ENCODE results near the gene NCKAP5. TPM values are rescaled to one million over a fixed set of nuclear protein-coding genes. Genes with fewer than 3 reads are reported as not detected.

The NCKAP5 gene
- polyA plus RNA-seq, 3 donors = not detected

DNA sequence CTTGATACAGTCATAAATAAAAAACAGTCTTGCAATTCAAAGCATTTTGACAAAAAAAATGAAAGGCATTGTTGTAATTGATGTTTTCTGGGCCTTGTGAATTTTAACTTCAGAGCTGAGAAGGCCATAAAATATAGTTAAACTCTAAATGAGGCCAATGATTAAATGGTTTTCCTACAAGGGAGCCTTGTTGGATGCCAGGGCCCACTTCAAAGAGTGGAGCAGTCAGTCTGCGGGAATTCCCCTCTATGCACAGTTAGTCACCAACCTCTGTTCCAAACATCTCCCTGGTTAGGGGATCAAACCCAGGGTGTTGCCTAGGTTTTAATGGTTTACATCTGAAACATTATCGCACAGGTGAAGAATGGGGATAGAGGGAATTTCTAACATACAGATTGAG is 143.4 kb downstream of the NCKAP5 start:
- no peak overlapping the region for H3K4me3 ChIP-seq (replicated peaks in 1 of 3; ENCODE audit: low read depth in 2 of 3, low read length in 3 of 3)
- Mint-ChIP-seq H3K27ac (no peak overlapping the region), H3K27me3 (ENCODE audit: low read depth in 3 of 3) (peaks cover 0 to 1% (median 0%) of the 10 kb centered on the region in 3 donors), H3K4me1 (no peaks in the 10 kb centered on the region), H3K4me3 (no peak overlapping the region), H3K9me3 (peaks cover 0 to 2% (median 0%) of the 10 kb centered on the region in 7 donors), H3K36me3 (no peaks in the 10 kb centered on the region)
- H3K79me2 ChIP-seq (ENCODE audit: insufficient read depth, low read length) = no peaks in the 10 kb centered on the region
- no CpG with 5 or more reads among the region's 2 CpGs for WGBS (ENCODE audit: insufficient coverage)
- intact Hi-C loops (cut with micrococcal nuclease) = no loop called here
- no peaks in the 10 kb centered on the region for H3K4me1 ChIP-seq (ENCODE audit: control insufficient read depth in 1 of 2, insufficient read depth in 2 of 2, low read length in 2 of 2)
- no peak overlapping the region for H3K9ac ChIP-seq (ENCODE audit: insufficient read depth, low read length, poor library complexity, severe bottlenecking)
- TF ChIP-seq, protein P1, sequence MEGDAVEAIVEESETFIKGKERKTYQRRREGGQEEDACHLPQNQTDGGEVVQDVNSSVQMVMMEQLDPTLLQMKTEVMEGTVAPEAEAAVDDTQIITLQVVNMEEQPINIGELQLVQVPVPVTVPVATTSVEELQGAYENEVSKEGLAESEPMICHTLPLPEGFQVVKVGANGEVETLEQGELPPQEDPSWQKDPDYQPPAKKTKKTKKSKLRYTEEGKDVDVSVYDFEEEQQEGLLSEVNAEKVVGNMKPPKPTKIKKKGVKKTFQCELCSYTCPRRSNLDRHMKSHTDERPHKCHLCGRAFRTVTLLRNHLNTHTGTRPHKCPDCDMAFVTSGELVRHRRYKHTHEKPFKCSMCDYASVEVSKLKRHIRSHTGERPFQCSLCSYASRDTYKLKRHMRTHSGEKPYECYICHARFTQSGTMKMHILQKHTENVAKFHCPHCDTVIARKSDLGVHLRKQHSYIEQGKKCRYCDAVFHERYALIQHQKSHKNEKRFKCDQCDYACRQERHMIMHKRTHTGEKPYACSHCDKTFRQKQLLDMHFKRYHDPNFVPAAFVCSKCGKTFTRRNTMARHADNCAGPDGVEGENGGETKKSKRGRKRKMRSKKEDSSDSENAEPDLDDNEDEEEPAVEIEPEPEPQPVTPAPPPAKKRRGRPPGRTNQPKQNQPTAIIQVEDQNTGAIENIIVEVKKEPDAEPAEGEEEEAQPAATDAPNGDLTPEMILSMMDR (IDR thresholded peaks at IDR 0.05) = no peak
- no peak overlapping the region for H3K4me2 ChIP-seq (replicated peaks; ENCODE audit: extremely low read depth, low read length, poor library complexity, severe bottlenecking)
- no peaks in the 10 kb centered on the region for H3K36me3 ChIP-seq (replicated peaks in 1 of 2; ENCODE audit: control insufficient read depth in 1 of 2, insufficient read depth in 2 of 2, low read length in 2 of 2)
- no peak for DNase-seq
- H3K27ac ChIP-seq (ENCODE audit: low read depth in 1 of 2, low read length in 2 of 2) = no peak overlapping the region
- no peaks in the 10 kb centered on the region for H3K9me3 ChIP-seq (replicated peaks in 1 of 2; ENCODE audit: control insufficient read depth in 1 of 2, insufficient read depth in 1 of 2, low read length in 2 of 2)
- H4K20me1 ChIP-seq (ENCODE audit: insufficient read depth, low read length) = no peaks in the 10 kb centered on the region
- no peak overlapping the region for H2AFZ ChIP-seq (ENCODE audit: insufficient read depth, low read depth, low read length, poor library complexity, severe bottlenecking)
- H3K27me3 ChIP-seq (ENCODE audit: control insufficient read depth in 2 of 2, insufficient read depth in 2 of 2, low read length in 2 of 2) = no peaks in the 10 kb centered on the region

DNA sequence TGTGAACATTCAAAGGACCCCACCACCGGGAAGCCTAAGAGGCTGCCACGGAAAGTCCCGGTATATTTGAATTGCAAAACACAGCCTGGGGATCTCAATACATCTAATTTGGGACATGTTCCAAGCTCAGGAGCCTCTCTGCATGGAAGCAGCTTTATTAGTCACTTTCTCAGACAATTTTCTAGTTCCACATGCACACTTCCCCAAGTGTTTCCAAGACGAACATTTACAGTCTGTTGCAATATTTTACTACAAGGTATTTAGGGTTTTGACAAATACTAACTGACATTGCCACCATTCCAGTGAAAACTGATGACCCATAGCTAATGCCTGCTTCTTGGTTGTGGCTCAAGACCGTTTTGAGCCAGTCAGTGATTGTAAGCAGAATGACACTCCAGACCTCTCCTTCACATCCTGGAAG is 145.3 kb downstream of the NCKAP5 start:
- Histone ChIP-seq H3K9me3 (replicated peaks in 1 of 2; ENCODE audit: control insufficient read depth in 1 of 2, insufficient read depth in 1 of 2, low read length in 2 of 2) (no peaks in the 10 kb centered on the region), H3K4me3 (replicated peaks in 1 of 3; ENCODE audit: low read depth in 2 of 3, low read length in 3 of 3) (no peak overlapping the region), H2AFZ (ENCODE audit: insufficient read depth, low read depth, low read length, poor library complexity, severe bottlenecking) (no peak overlapping the region), H3K36me3 (replicated peaks in 1 of 2; ENCODE audit: control insufficient read depth in 1 of 2, insufficient read depth in 2 of 2, low read length in 2 of 2) (no peaks in the 10 kb centered on the region), H4K20me1 (ENCODE audit: insufficient read depth, low read length) (no peaks in the 10 kb centered on the region), H3K4me2 (replicated peaks; ENCODE audit: extremely low read depth, low read length, poor library complexity, severe bottlenecking) (no peak overlapping the region), H3K9ac (ENCODE audit: insufficient read depth, low read length, poor library complexity, severe bottlenecking) (no peak overlapping the region), H3K27me3 (ENCODE audit: control insufficient read depth in 2 of 2, insufficient read depth in 2 of 2, low read length in 2 of 2) (no peaks in the 10 kb centered on the region), H3K27ac (ENCODE audit: low read depth in 1 of 2, low read length in 2 of 2) (no peak overlapping the region), H3K79me2 (ENCODE audit: insufficient read depth, low read length) (no peaks in the 10 kb centered on the region), H3K4me1 (ENCODE audit: control insufficient read depth in 1 of 2, insufficient read depth in 2 of 2, low read length in 2 of 2) (no peaks in the 10 kb centered on the region)
- Mint-ChIP-seq H3K36me3 (no peaks in the 10 kb centered on the region), H3K4me1 (no peaks in the 10 kb centered on the region), H3K27ac (no peak overlapping the region), H3K9me3 (peaks cover 0 to 1% (median 0%) of the 10 kb centered on the region in 7 donors), H3K27me3 (ENCODE audit: low read depth in 3 of 3) (peaks cover 0 to 1% (median 0%) of the 10 kb centered on the region in 3 donors), H3K4me3 (no peak overlapping the region)
- TF ChIP-seq, protein P1 (IDR thresholded peaks at IDR 0.05) = no peak
- 22% methylated on average over 4 of the region's 5 CpGs for WGBS (ENCODE audit: insufficient coverage)
- intact Hi-C loops (cut with micrococcal nuclease) = no loop called here
- DNase-seq = no peak
